Measurements from ENCODE around the gene ZDHHC17. TPM values are rescaled to one million over a fixed set of nuclear protein-coding genes. Genes with fewer than 3 reads are reported as not detected.
"Not testable (repeated sequence)": the region's sequence is repeated elsewhere in the genome, so short reads cannot be mapped to it uniquely, and the experiment has no call there.

Gene ZDHHC17
- total RNA-seq, 1 donor from 2014 or later: 42.5 TPM

- H3K4me1 Mint-ChIP-seq (ENCODE audit: unreplicated experiment): peaks cover 6% of the 10 kb centered on the region
- H3K4me3 Mint-ChIP-seq: no peak overlapping the region
- no peak overlapping the region for H3K27ac Mint-ChIP-seq
- no peaks in the 10 kb centered on the region for H3K27me3 Mint-ChIP-seq
- no peaks in the 10 kb centered on the region for H3K9me3 Mint-ChIP-seq
- TF ChIP-seq, protein P1, sequence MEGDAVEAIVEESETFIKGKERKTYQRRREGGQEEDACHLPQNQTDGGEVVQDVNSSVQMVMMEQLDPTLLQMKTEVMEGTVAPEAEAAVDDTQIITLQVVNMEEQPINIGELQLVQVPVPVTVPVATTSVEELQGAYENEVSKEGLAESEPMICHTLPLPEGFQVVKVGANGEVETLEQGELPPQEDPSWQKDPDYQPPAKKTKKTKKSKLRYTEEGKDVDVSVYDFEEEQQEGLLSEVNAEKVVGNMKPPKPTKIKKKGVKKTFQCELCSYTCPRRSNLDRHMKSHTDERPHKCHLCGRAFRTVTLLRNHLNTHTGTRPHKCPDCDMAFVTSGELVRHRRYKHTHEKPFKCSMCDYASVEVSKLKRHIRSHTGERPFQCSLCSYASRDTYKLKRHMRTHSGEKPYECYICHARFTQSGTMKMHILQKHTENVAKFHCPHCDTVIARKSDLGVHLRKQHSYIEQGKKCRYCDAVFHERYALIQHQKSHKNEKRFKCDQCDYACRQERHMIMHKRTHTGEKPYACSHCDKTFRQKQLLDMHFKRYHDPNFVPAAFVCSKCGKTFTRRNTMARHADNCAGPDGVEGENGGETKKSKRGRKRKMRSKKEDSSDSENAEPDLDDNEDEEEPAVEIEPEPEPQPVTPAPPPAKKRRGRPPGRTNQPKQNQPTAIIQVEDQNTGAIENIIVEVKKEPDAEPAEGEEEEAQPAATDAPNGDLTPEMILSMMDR (conservative IDR thresholded peaks at IDR 0.05): no peak
- no peak for DNase-seq (ENCODE audit: extremely low spot score, unreplicated experiment)
- H3K36me3 Mint-ChIP-seq: no peaks in the 10 kb centered on the region
Measured at GRCh38 chr12:76719171-76720041, 44.5 kb upstream of the ZDHHC17 start.

GRCh38 chr12:76720068-76720467, 43.8 kb upstream of the ZDHHC17 start:
- Mint-ChIP-seq H3K36me3 (no peaks in the 10 kb centered on the region), H3K9me3 (no peaks in the 10 kb centered on the region), H3K4me1 (ENCODE audit: unreplicated experiment) (peaks cover 6% of the 10 kb centered on the region), H3K27ac (no peak overlapping the region), H3K27me3 (no peaks in the 10 kb centered on the region), H3K4me3 (no peak overlapping the region)
- TF ChIP-seq, protein P1 (conservative IDR thresholded peaks at IDR 0.05): no peak
- DNase-seq (ENCODE audit: extremely low spot score, unreplicated experiment): no peak

GRCh38 chr12:76726626-76727025, 37.3 kb upstream of the ZDHHC17 start:
- no peak overlapping the region for H3K4me3 Mint-ChIP-seq
- H3K4me1 Mint-ChIP-seq (ENCODE audit: unreplicated experiment): no peaks in the 10 kb centered on the region
- TF ChIP-seq, protein P1 (conservative IDR thresholded peaks at IDR 0.05): no peak
- no peaks in the 10 kb centered on the region for H3K36me3 Mint-ChIP-seq
- H3K27me3 Mint-ChIP-seq: no peaks in the 10 kb centered on the region
- H3K27ac Mint-ChIP-seq: no peak overlapping the region
- no peaks in the 10 kb centered on the region for H3K9me3 Mint-ChIP-seq
- DNase-seq (ENCODE audit: extremely low spot score, unreplicated experiment): no peak

DNA sequence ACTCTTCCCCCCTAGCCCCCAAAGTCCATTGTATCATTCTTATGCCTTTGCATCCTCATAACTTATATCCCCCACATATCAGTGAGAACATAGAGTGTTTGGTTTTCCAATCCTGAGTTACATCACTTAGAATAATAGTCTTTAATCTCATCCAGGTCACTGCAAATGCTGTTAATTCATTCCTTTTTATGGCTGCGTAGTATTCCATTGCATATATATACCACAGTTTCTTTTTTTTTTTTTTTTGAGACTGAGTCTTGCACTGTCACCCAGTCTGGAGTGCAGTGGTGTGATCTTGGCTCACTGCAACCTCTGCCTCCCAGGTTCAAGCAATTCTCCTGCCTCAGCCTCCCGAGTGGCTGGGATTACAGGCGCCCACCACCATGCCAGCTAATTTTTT, 31.7 kb upstream of the ZDHHC17 start:
- not testable (repeated sequence) for H3K4me1 Mint-ChIP-seq (ENCODE audit: unreplicated experiment); H3K4me3 Mint-ChIP-seq; H3K27ac Mint-ChIP-seq; H3K36me3 Mint-ChIP-seq; DNase-seq (ENCODE audit: extremely low spot score, unreplicated experiment); H3K27me3 Mint-ChIP-seq
- H3K9me3 Mint-ChIP-seq: peaks cover 12% of the 10 kb centered on the region

DNA sequence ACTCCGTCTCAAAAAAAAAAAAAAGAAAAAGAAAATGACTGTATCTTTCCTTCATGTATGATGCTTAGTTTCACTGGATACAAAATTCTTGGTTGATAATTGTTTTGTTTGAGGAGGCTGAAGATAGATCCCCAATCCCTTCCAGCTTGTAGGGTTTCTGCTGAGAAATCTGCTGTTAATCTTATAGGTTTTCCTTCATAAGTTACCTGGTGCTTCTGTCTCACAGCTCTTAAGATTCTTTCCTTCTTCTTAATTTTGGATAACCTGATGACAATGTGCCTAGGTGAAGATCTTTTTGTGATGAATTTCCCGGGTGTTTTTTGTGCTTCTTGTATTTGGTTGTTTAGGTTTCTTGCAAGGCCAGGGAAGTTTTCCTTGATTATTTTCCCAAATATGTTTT, 26.2 kb upstream of the ZDHHC17 start:
- H3K36me3 Mint-ChIP-seq: not testable (repeated sequence)

GRCh38 chr12:76738824-76739579, 24.9 kb upstream of the ZDHHC17 start:
- no peaks in the 10 kb centered on the region for H3K4me1 Mint-ChIP-seq (ENCODE audit: unreplicated experiment)
- no peak overlapping the region for H3K27ac Mint-ChIP-seq
- TF ChIP-seq, protein P1 (conservative IDR thresholded peaks at IDR 0.05): no peak
- H3K9me3 Mint-ChIP-seq: peaks cover 15% of the 10 kb centered on the region
- no peak for DNase-seq (ENCODE audit: extremely low spot score, unreplicated experiment)
- H3K36me3 Mint-ChIP-seq: no peaks in the 10 kb centered on the region
- H3K4me3 Mint-ChIP-seq: no peak overlapping the region
- H3K27me3 Mint-ChIP-seq: no peaks in the 10 kb centered on the region

More for the DNA sequence above, 26.2 kb upstream of the ZDHHC17 start:
- H3K27ac Mint-ChIP-seq; H3K4me1 Mint-ChIP-seq (ENCODE audit: unreplicated experiment); DNase-seq (ENCODE audit: extremely low spot score, unreplicated experiment); H3K4me3 Mint-ChIP-seq; H3K27me3 Mint-ChIP-seq: not testable (repeated sequence)
- H3K9me3 Mint-ChIP-seq: peaks cover 22% of the 10 kb centered on the region
